ENCODE results near the gene TESMIN.

GRCh38 chr11:68778205-68778604 is 26.9 kb upstream of the TESMIN start:
- no peak for TF ChIP-seq CTCF (optimal IDR thresholded peaks at IDR 0.05 in 1 of 3, IDR thresholded peaks at IDR 0.05 in 1 of 3, conservative IDR thresholded peaks at IDR 0.05 in 1 of 3; ENCODE audit: extremely low read depth in 1 of 3, insufficient read depth in 2 of 3, low read length in 3 of 3)
- no peak for TF ChIP-seq EZH2 (IDR thresholded peaks at IDR 0.05; ENCODE audit: low read length)
